HEK293 (cell line): ENCODE data around the gene RETREG3.
A peak's percentile ranks its signal among the peaks of the same experiment; 100 is the strongest.

Experiments
- HOXC10 ChIP-seq: sonication (generic); formaldehyde crosslinking; IDR thresholded peaks from 2 replicates; pipeline ENCODE4 v1.8.1; 2023; ENCODE audit warnings: mild to moderate bottlenecking, missing genetic modification reagents
- HOXD13 ChIP-seq: sonication (generic); formaldehyde crosslinking; IDR thresholded peaks from 2 replicates; pipeline ENCODE4 v1.8.0; 2022; ENCODE audit warnings: missing genetic modification reagents, borderline replicate concordance
- IKZF3 ChIP-seq: fragments of 450-650 bp; IDR thresholded peaks from 2 replicates; pipeline ENCODE4 v1.5.0; 2018; ENCODE audit warnings: missing biosample characterization, mild to moderate bottlenecking, missing genetic modification characterization, moderate library complexity
- KLF10 ChIP-seq: fragments of 450-650 bp; IDR thresholded peaks from 2 replicates; pipeline ENCODE4 v1.5.1; 2018; ENCODE audit warnings: missing biosample characterization, mild to moderate bottlenecking, missing genetic modification characterization
- SETDB1 ChIP-seq: IDR thresholded peaks from one replicate; pipeline ENCODE4 v1.6.1; 2017; ENCODE audit warnings: mild to moderate bottlenecking, low read length, moderate library complexity, mixed read lengths; ENCODE audit not compliant: insufficient read length
- WT1 ChIP-seq: fragments of 450-650 bp; formaldehyde crosslinking; IDR thresholded peaks from 2 replicates; pipeline ENCODE4 v1.5.1; 2016; ENCODE audit warnings: missing biosample characterization, missing genetic modification characterization
- ZFHX2 ChIP-seq: fragments of 450-650 bp; formaldehyde crosslinking; conservative IDR thresholded peaks from 2 replicates; pipeline ENCODE4 v1.5.1; 2016; ENCODE audit warnings: missing biosample characterization, missing genetic modification characterization
- ZFP3 ChIP-seq: fragments of 450-650 bp; formaldehyde crosslinking; IDR thresholded peaks from 2 replicates; pipeline ENCODE4 v1.5.1; 2016; ENCODE audit warnings: low read depth, missing biosample characterization, missing genetic modification characterization
- ZNF112 ChIP-seq: fragments of 450-650 bp; formaldehyde crosslinking; IDR thresholded peaks from 2 replicates; pipeline ENCODE4 v1.5.0; 2017; ENCODE audit warnings: missing biosample characterization, missing genetic modification characterization
- ZNF132 ChIP-seq: fragments of 450-650 bp; formaldehyde crosslinking; IDR thresholded peaks from 2 replicates; pipeline ENCODE4 v1.5.1; 2017; ENCODE audit warnings: missing biosample characterization, missing genetic modification characterization, borderline replicate concordance
- ZNF16 ChIP-seq: fragments of 450-650 bp; formaldehyde crosslinking; IDR thresholded peaks from 2 replicates; pipeline ENCODE4 v1.5.1; 2016; ENCODE audit warnings: low read depth, missing biosample characterization, missing genetic modification characterization
- ZNF174 ChIP-seq: fragments of 450-650 bp; formaldehyde crosslinking; IDR thresholded peaks from 2 replicates; pipeline ENCODE4 v1.5.0; 2017; ENCODE audit warnings: missing biosample characterization, mild to moderate bottlenecking, missing genetic modification characterization
- ZNF2 ChIP-seq: fragments of 450-650 bp; formaldehyde crosslinking; IDR thresholded peaks from 2 replicates; pipeline ENCODE4 v1.5.1; 2016; ENCODE audit warnings: missing biosample characterization, missing genetic modification characterization
- ZNF23 ChIP-seq: fragments of 450-650 bp; formaldehyde crosslinking; IDR thresholded peaks from 2 replicates; pipeline ENCODE4 v1.5.1; 2016; ENCODE audit warnings: missing biosample characterization, missing genetic modification characterization, borderline replicate concordance
- ZNF350 ChIP-seq: fragments of 450-650 bp; formaldehyde crosslinking; IDR thresholded peaks from 2 replicates; pipeline ENCODE4 v1.5.0; 2017; ENCODE audit warnings: missing biosample characterization, mild to moderate bottlenecking, missing genetic modification characterization
- ZNF366 ChIP-seq: fragments of 450-650 bp; formaldehyde crosslinking; conservative IDR thresholded peaks from 2 replicates; pipeline ENCODE4 v1.5.1; 2016; ENCODE audit warnings: missing biosample characterization, missing genetic modification characterization
- ZNF391 ChIP-seq: fragments of 450-650 bp; formaldehyde crosslinking; IDR thresholded peaks from 2 replicates; pipeline ENCODE4 v1.5.1; 2016; ENCODE audit warnings: low read depth, missing biosample characterization, missing genetic modification characterization, borderline replicate concordance
- ZNF488 ChIP-seq: fragments of 450-650 bp; formaldehyde crosslinking; IDR thresholded peaks from 2 replicates; pipeline ENCODE4 v1.5.1; 2016; ENCODE audit warnings: missing biosample characterization, missing genetic modification characterization
- ZNF521 ChIP-seq: fragments of 450-650 bp; formaldehyde crosslinking; IDR thresholded peaks from 2 replicates; pipeline ENCODE4 v1.5.1; 2017; ENCODE audit warnings: missing biosample characterization, mild to moderate bottlenecking, missing genetic modification characterization
- ZNF548 ChIP-seq: fragments of 450-650 bp; formaldehyde crosslinking; IDR thresholded peaks from 2 replicates; pipeline ENCODE4 v1.5.1; 2016; ENCODE audit warnings: missing biosample characterization, missing genetic modification characterization
- ZNF549 ChIP-seq: fragments of 450-650 bp; IDR thresholded peaks from 2 replicates; pipeline ENCODE4 v1.5.1; 2018; ENCODE audit warnings: missing biosample characterization, missing genetic modification characterization, mild to moderate bottlenecking, inconsistent platforms, moderate library complexity
- ZNF701 ChIP-seq: fragments of 450-650 bp; formaldehyde crosslinking; IDR thresholded peaks from 2 replicates; pipeline ENCODE4 v1.5.1; 2016; ENCODE audit warnings: missing biosample characterization, missing genetic modification characterization
- ZNF76 ChIP-seq: fragments of 450-650 bp; formaldehyde crosslinking; IDR thresholded peaks from 2 replicates; pipeline ENCODE4; 2016; ENCODE audit warnings: low read depth, missing biosample characterization, missing genetic modification characterization, borderline replicate concordance
- ZNF791 ChIP-seq: fragments of 450-650 bp; formaldehyde crosslinking; IDR thresholded peaks from 2 replicates; pipeline ENCODE4 v1.5.1; 2016; ENCODE audit warnings: missing biosample characterization, missing genetic modification characterization
- ZSCAN4 ChIP-seq: fragments of 450-650 bp; formaldehyde crosslinking; IDR thresholded peaks from 2 replicates; pipeline ENCODE4 v1.5.1; 2017; ENCODE audit warnings: missing biosample characterization, missing genetic modification characterization
- TF ChIP-seq, protein P1 (sequence below): fragments of 450-650 bp; formaldehyde crosslinking; IDR thresholded peaks from 2 replicates; pipeline ENCODE4 v1.5.1; 2017; ENCODE audit warnings: missing biosample characterization, missing genetic modification characterization
- TF ChIP-seq, protein P2 (sequence below): fragments of 450-650 bp; formaldehyde crosslinking; IDR thresholded peaks from 2 replicates; pipeline ENCODE4 v1.5.0; 2017; ENCODE audit warnings: missing biosample characterization, missing genetic modification characterization, borderline replicate concordance
- TF ChIP-seq, protein P3 (sequence below): fragments of 450-650 bp; formaldehyde crosslinking; IDR thresholded peaks from 2 replicates; pipeline ENCODE4 v1.5.1; 2016; ENCODE audit warnings: missing biosample characterization, missing genetic modification characterization, borderline replicate concordance
- TF ChIP-seq, protein P4 (sequence below): fragments of 450-650 bp; formaldehyde crosslinking; IDR thresholded peaks from 2 replicates; pipeline ENCODE4 v1.5.1; 2016; ENCODE audit warnings: missing biosample characterization, missing genetic modification characterization

RETREG3 gene

GRCh38 chr17:42577532-42578281 lies 31.5 kb downstream of the RETREG3 start, which contains the start of gene PSMC3IP (continued):
- TF ChIP-seq ZFHX2 (tag by site-specific recombination) (peak; percentile 56), ZNF521 (tag by site-specific recombination) (no peak), ZNF391 (tag by site-specific recombination) (no peak; the same call in 1 of the 2 replicates), IKZF3 (no peak), ZNF791 (no peak), ZNF350 (tag by site-specific recombination) (no peak), ZSCAN4 (tag by site-specific recombination) (no peak), ZNF549 (tag by site-specific recombination) (no peak), ZFP3 (tag by site-specific recombination) (no peak), SETDB1 (no peak), ZNF366 (tag by site-specific recombination) (no peak), KLF10 (no peak), HOXC10 (CRISPR knock-in tag) (no peak), ZNF174 (tag by site-specific recombination) (no peak), ZNF23 (tag by site-specific recombination) (no peak), ZNF16 (tag by site-specific recombination) (no peak), ZNF548 (tag by site-specific recombination) (no peak), ZNF132 (no peak), WT1 (tag by site-specific recombination) (peak; percentile 23; the same call in 1 of the 2 replicates), ZNF112 (tag by site-specific recombination) (no peak), ZNF701 (tag by site-specific recombination) (no peak), ZNF76 (tag by site-specific recombination) (peak; percentile 49), ZNF488 (tag by site-specific recombination) (no peak), ZNF2 (peak; percentile 48; the same call in 1 of the 2 replicates), HOXD13 (CRISPR knock-in tag) (no peak)
- TF ChIP-seq, protein P1, sequence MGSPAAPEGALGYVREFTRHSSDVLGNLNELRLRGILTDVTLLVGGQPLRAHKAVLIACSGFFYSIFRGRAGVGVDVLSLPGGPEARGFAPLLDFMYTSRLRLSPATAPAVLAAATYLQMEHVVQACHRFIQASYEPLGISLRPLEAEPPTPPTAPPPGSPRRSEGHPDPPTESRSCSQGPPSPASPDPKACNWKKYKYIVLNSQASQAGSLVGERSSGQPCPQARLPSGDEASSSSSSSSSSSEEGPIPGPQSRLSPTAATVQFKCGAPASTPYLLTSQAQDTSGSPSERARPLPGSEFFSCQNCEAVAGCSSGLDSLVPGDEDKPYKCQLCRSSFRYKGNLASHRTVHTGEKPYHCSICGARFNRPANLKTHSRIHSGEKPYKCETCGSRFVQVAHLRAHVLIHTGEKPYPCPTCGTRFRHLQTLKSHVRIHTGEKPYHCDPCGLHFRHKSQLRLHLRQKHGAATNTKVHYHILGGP (tag by site-specific recombination): no peak
- TF ChIP-seq, protein P2, sequence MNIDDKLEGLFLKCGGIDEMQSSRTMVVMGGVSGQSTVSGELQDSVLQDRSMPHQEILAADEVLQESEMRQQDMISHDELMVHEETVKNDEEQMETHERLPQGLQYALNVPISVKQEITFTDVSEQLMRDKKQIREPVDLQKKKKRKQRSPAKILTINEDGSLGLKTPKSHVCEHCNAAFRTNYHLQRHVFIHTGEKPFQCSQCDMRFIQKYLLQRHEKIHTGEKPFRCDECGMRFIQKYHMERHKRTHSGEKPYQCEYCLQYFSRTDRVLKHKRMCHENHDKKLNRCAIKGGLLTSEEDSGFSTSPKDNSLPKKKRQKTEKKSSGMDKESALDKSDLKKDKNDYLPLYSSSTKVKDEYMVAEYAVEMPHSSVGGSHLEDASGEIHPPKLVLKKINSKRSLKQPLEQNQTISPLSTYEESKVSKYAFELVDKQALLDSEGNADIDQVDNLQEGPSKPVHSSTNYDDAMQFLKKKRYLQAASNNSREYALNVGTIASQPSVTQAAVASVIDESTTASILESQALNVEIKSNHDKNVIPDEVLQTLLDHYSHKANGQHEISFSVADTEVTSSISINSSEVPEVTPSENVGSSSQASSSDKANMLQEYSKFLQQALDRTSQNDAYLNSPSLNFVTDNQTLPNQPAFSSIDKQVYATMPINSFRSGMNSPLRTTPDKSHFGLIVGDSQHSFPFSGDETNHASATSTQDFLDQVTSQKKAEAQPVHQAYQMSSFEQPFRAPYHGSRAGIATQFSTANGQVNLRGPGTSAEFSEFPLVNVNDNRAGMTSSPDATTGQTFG (tag by site-specific recombination): no peak
- TF ChIP-seq, protein P3, sequence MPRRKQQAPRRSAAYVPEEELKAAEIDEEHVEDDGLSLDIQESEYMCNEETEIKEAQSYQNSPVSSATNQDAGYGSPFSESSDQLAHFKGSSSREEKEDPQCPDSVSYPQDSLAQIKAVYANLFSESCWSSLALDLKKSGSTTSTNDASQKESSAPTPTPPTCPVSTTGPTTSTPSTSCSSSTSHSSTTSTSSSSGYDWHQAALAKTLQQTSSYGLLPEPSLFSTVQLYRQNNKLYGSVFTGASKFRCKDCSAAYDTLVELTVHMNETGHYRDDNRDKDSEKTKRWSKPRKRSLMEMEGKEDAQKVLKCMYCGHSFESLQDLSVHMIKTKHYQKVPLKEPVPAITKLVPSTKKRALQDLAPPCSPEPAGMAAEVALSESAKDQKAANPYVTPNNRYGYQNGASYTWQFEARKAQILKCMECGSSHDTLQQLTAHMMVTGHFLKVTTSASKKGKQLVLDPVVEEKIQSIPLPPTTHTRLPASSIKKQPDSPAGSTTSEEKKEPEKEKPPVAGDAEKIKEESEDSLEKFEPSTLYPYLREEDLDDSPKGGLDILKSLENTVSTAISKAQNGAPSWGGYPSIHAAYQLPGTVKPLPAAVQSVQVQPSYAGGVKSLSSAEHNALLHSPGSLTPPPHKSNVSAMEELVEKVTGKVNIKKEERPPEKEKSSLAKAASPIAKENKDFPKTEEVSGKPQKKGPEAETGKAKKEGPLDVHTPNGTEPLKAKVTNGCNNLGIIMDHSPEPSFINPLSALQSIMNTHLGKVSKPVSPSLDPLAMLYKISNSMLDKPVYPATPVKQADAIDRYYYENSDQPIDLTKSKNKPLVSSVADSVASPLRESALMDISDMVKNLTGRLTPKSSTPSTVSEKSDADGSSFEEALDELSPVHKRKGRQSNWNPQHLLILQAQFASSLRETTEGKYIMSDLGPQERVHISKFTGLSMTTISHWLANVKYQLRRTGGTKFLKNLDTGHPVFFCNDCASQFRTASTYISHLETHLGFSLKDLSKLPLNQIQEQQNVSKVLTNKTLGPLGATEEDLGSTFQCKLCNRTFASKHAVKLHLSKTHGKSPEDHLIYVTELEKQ (tag by site-specific recombination): no peak
- TF ChIP-seq, protein P4, sequence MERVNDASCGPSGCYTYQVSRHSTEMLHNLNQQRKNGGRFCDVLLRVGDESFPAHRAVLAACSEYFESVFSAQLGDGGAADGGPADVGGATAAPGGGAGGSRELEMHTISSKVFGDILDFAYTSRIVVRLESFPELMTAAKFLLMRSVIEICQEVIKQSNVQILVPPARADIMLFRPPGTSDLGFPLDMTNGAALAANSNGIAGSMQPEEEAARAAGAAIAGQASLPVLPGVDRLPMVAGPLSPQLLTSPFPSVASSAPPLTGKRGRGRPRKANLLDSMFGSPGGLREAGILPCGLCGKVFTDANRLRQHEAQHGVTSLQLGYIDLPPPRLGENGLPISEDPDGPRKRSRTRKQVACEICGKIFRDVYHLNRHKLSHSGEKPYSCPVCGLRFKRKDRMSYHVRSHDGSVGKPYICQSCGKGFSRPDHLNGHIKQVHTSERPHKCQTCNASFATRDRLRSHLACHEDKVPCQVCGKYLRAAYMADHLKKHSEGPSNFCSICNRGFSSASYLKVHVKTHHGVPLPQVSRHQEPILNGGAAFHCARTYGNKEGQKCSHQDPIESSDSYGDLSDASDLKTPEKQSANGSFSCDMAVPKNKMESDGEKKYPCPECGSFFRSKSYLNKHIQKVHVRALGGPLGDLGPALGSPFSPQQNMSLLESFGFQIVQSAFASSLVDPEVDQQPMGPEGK (tag by site-specific recombination): peak; percentile 30; the same call in 1 of the 2 replicates
